ENCODE results near the gene SCD5.

The SCD5 gene

GRCh38 chr4:82643994-82644733, 154.4 kb downstream of the SCD5 start:
- DNase-seq (ENCODE audit: low read depth in 3 of 3, low spot score in 1 of 3) = no peak

- DNase-seq (ENCODE audit: low read depth in 3 of 3, low spot score in 1 of 3) = no peak
Observed at GRCh38 chr4:82642331-82642730, 156.3 kb downstream of the SCD5 start.

GRCh38 chr4:82640540-82640939, 158.1 kb downstream of the SCD5 start:
- no peak for DNase-seq (ENCODE audit: low read depth in 3 of 3, low spot score in 1 of 3)

- no peak for DNase-seq (ENCODE audit: low read depth in 3 of 3, low spot score in 1 of 3)
Observed at GRCh38 chr4:82639971-82640370, 158.6 kb downstream of the SCD5 start.

- no peak for DNase-seq (ENCODE audit: low read depth in 3 of 3, low spot score in 1 of 3)
Observed at GRCh38 chr4:82638479-82638878, 160.1 kb downstream of the SCD5 start.

GRCh38 chr4:82630079-82630478, 168.5 kb downstream of the SCD5 start:
- DNase-seq (ENCODE audit: low read depth in 3 of 3, low spot score in 1 of 3) = no peak

- no peak for DNase-seq (ENCODE audit: low read depth in 3 of 3, low spot score in 1 of 3)
Observed at GRCh38 chr4:82629238-82630000, 169.2 kb downstream of the SCD5 start.

- no peak for DNase-seq (ENCODE audit: low read depth in 3 of 3, low spot score in 1 of 3)
Observed at GRCh38 chr4:82626251-82626868, 172.2 kb downstream of the SCD5 start.

GRCh38 chr4:82624819-82625218, 173.8 kb downstream of the SCD5 start:
- DNase-seq (ENCODE audit: low read depth in 3 of 3, low spot score in 1 of 3) = no peak

- no peak for DNase-seq (ENCODE audit: low read depth in 3 of 3, low spot score in 1 of 3)
Observed at GRCh38 chr4:82623121-82623683, 175.4 kb downstream of the SCD5 start.

- no peak for DNase-seq (ENCODE audit: low read depth in 3 of 3, low spot score in 1 of 3)
Observed at GRCh38 chr4:82621251-82621650, 177.3 kb downstream of the SCD5 start.

GRCh38 chr4:82620126-82620735, 178.4 kb downstream of the SCD5 start:
- DNase-seq (ENCODE audit: low read depth in 3 of 3, low spot score in 1 of 3) = no peak

- DNase-seq (ENCODE audit: low read depth in 3 of 3, low spot score in 1 of 3) = no peak
Observed at GRCh38 chr4:82618103-82618720, 180.4 kb downstream of the SCD5 start.

GRCh38 chr4:82614838-82615449, 183.7 kb downstream of the SCD5 start:
- no peak for DNase-seq (ENCODE audit: low read depth in 3 of 3, low spot score in 1 of 3)

- DNase-seq (ENCODE audit: low read depth in 3 of 3, low spot score in 1 of 3) = no peak
Observed at GRCh38 chr4:82613121-82613520, 185.5 kb downstream of the SCD5 start.

GRCh38 chr4:82611982-82612381, 186.6 kb downstream of the SCD5 start:
- no peak for DNase-seq (ENCODE audit: low read depth in 3 of 3, low spot score in 1 of 3)

- DNase-seq (ENCODE audit: low read depth in 3 of 3, low spot score in 1 of 3) = no peak
Observed at GRCh38 chr4:82611527-82611926, 187.1 kb downstream of the SCD5 start.

- DNase-seq (ENCODE audit: low read depth in 3 of 3, low spot score in 1 of 3) = no peak
Observed at GRCh38 chr4:82610041-82610440, 188.6 kb downstream of the SCD5 start.

- no peak for DNase-seq (ENCODE audit: low read depth in 3 of 3, low spot score in 1 of 3)
Observed at GRCh38 chr4:82606622-82607021, 192.0 kb downstream of the SCD5 start.

GRCh38 chr4:82604522-82604921, 194.1 kb downstream of the SCD5 start:
- DNase-seq (ENCODE audit: low read depth in 3 of 3, low spot score in 1 of 3) = no peak

All from stimulated activated CD4-positive, alpha-beta T cell treated with anti-CD3 and anti-CD28 coated beads, TNF-alpha, amount 100 ng/mL, for 1 hour (primary cell).